ENCODE results near the gene DNMT3L. TPM values are rescaled to one million over a fixed set of nuclear protein-coding genes. Genes with fewer than 3 reads are reported as not detected.

Gene DNMT3L
- total and polyA plus RNA-seq, 12 donors = not detected

- 51 to 52% methylated on average over 26 of the region's 26 CpGs for WGBS, 2 donors
- intact Hi-C loops (cut with DNase I) = no loop called here
These were observed 32.9 kb upstream of the DNMT3L start for GRCh38 chr21:44294391-44295162.

GRCh38 chr21:44293551-44294231, 32.0 kb upstream of the DNMT3L start:
- ATAC-seq = no peak
- intact Hi-C loops (cut with DNase I) = no loop called here
- Histone ChIP-seq H3K36me3 (no peaks in the 10 kb centered on the region), H3K4me3 (no peak overlapping the region), H3K27ac (no peak overlapping the region), H3K27me3 (peaks cover 0 to 7% (median 0%) of the 10 kb centered on the region in 7 donors), H3K9me3 (no peaks in the 10 kb centered on the region), H3K4me1 (peaks cover 9 to 30% (median 25%) of the 10 kb centered on the region in 9 donors)
- 89 to 92% methylated on average over 33 of the region's 33 CpGs for WGBS, 2 donors
- no peak for TF ChIP-seq CTCF (IDR thresholded peaks at IDR 0.05)
- peak in 1 of 2 donors; percentile 20 for DNase-seq

More at GRCh38 chr21:44294391-44295162, 32.9 kb upstream of the DNMT3L start:
- ATAC-seq (peak in 7 of 8 donors; percentile 39 to 65 (median 57)), DNase-seq (peak; percentile 88 to 90)
- Histone ChIP-seq H3K36me3 (no peaks in the 10 kb centered on the region), H3K27me3 (peaks cover 0 to 7% (median 0%) of the 10 kb centered on the region in 7 donors), H3K9me3 (no peaks in the 10 kb centered on the region), H3K27ac (peak overlapping the region in 5 of 10 donors; percentile 11 to 61 (median 19)), H3K4me3 (no peak overlapping the region), H3K4me1 (peaks cover 9 to 35% (median 29%) of the 10 kb centered on the region in 9 donors)
- TF ChIP-seq CTCF (IDR thresholded peaks at IDR 0.05) = no peak

- DNase-seq (peak in 1 of 2 donors; percentile 10), ATAC-seq (no peak)
- Histone ChIP-seq H3K4me1 (peaks cover 9 to 28% (median 23%) of the 10 kb centered on the region in 9 donors), H3K36me3 (no peaks in the 10 kb centered on the region), H3K4me3 (no peak overlapping the region), H3K27me3 (peaks cover 0 to 7% (median 0%) of the 10 kb centered on the region in 7 donors), H3K27ac (no peak overlapping the region), H3K9me3 (no peaks in the 10 kb centered on the region)
- intact Hi-C loops (cut with DNase I) = no loop called here
- no peak for TF ChIP-seq CTCF (IDR thresholded peaks at IDR 0.05)
- WGBS, 2 donors = 89 to 94% methylated on average over 15 of the region's 15 CpGs
These were observed 31.1 kb upstream of the DNMT3L start for GRCh38 chr21:44292812-44293195.

GRCh38 chr21:44291936-44292811, 30.5 kb upstream of the DNMT3L start:
- 61 to 62% methylated on average over 25 of the region's 25 CpGs for WGBS, 2 donors
- Histone ChIP-seq H3K4me3 (no peak overlapping the region), H3K9me3 (no peaks in the 10 kb centered on the region), H3K27me3 (peaks cover 0 to 10% (median 3%) of the 10 kb centered on the region in 7 donors), H3K4me1 (peaks cover 6 to 21% (median 17%) of the 10 kb centered on the region in 9 donors), H3K36me3 (no peaks in the 10 kb centered on the region), H3K27ac (no peak overlapping the region)
- peak in 1 of 2 donors; percentile 20 for DNase-seq
- intact Hi-C loops (cut with DNase I) = no loop called here
- no peak for TF ChIP-seq CTCF (IDR thresholded peaks at IDR 0.05)
- ATAC-seq = no peak

Measured in heart right ventricle (tissue), 16 donors.